CD4-positive, alpha-beta T cell (primary cell): ENCODE results near the gene FGFRL1. TPM values are rescaled to one million over a fixed set of nuclear protein-coding genes. Genes with fewer than 3 reads are reported as not detected.

Experiments
- ATAC-seq: fragments of 200-7000 bp; cut with Tn5 transposase; one replicate; pipeline ENCODE4 v1.10.0; 2022; ENCODE audit warnings: mild to moderate bottlenecking; ENCODE audit not compliant: poor library complexity
- CTCF ChIA-PET: fragments of 350-600 bp; sonication (Branson Sonifier 250); formaldehyde crosslinking; loops from one replicate; lab custom pipeline; 2021; ENCODE audit warnings: antibody characterized with exemption, inconsistent platforms; lab: Charles Lee
- POLR2A ChIA-PET: fragments of 350-600 bp; sonication (Branson Sonifier 250); formaldehyde crosslinking; loops from one replicate; lab custom pipeline; 2021; ENCODE audit warnings: antibody characterized with exemption, inconsistent platforms; lab: Charles Lee
- DNase-seq, 14 experiments: peaks; one replicate each; pipeline ENCODE4 v3.0.0-alpha.2; 2013 to 2020; ENCODE audit warnings: mixed read lengths in 2 of 14
- H3K27ac ChIP-seq, 2 donors: one replicate each; pipeline versions ENCODE4 v1.5.1 to v1.7.0; 2013; ENCODE audit warnings: low read length in 2 of 2, low read depth in 1 of 2, mild to moderate bottlenecking in 1 of 2
- H3K27me3 ChIP-seq, 2 experiments: 1 replicate in 1 of 2; 2 replicates in 1 of 2; pipeline versions ENCODE4 v1.6.1 to v1.7.0; 2013; ENCODE audit warnings: low read length in 2 of 2, control low read depth in 1 of 2, mild to moderate bottlenecking in 1 of 2, moderate library complexity in 1 of 2; ENCODE audit not compliant: insufficient read depth in 2 of 2, control insufficient read depth in 1 of 2
- H3K36me3 ChIP-seq: one replicate; pipeline ENCODE4 v1.6.1; 2013; ENCODE audit warnings: low read length, control low read depth; ENCODE audit not compliant: insufficient read depth
- H3K4me1 ChIP-seq: one replicate; pipeline ENCODE4 v1.6.1; 2013; ENCODE audit warnings: low read length, control low read depth; ENCODE audit not compliant: insufficient read depth
- H3K4me3 ChIP-seq: one replicate; pipeline ENCODE4 v1.5.1; 2013; ENCODE audit warnings: mild to moderate bottlenecking, low read length, moderate library complexity
- H3K9me3 ChIP-seq, 2 experiments: 1 replicate in 1 of 2; 2 replicates in 1 of 2; pipeline versions ENCODE4 v1.6.1 to v1.7.0; 2013; ENCODE audit warnings: low read length in 2 of 2, mild to moderate bottlenecking in 2 of 2, control low read depth in 1 of 2, moderate library complexity in 1 of 2; ENCODE audit not compliant: control insufficient read depth in 1 of 2, insufficient read depth in 1 of 2
- H3K27ac Mint-ChIP-seq: one replicate; pipeline ENCODE4 v1.8.0; 2020; ENCODE audit warnings: mixed read lengths
- H3K27me3 Mint-ChIP-seq: one replicate; pipeline ENCODE4 v1.8.0; 2021; ENCODE audit warnings: mixed read lengths
- H3K36me3 Mint-ChIP-seq: one replicate; pipeline ENCODE4 v1.8.0; 2021; ENCODE audit warnings: low read depth, mixed read lengths
- H3K4me1 Mint-ChIP-seq: one replicate; pipeline ENCODE4 v1.8.0; 2021; ENCODE audit warnings: low read depth, mixed read lengths
- H3K4me3 Mint-ChIP-seq: one replicate; pipeline ENCODE4 v1.8.0; 2020; ENCODE audit warnings: mild to moderate bottlenecking, mixed read lengths
- H3K9me3 Mint-ChIP-seq: one replicate; pipeline ENCODE4 v1.8.0; 2020; ENCODE audit warnings: mixed read lengths
- CTCF ChIP-seq: fragments of 200-600 bp; IDR thresholded peaks from one replicate; pipeline ENCODE4 v1.8.0; 2022; ENCODE audit warnings: antibody characterized with exemption, mild to moderate bottlenecking
- intact Hi-C, 2 experiments: fragments of 100-400 bp; cut with DNase I in 1 of 2; cut with micrococcal nuclease in 1 of 2; formaldehyde crosslinking; loops; one replicate each; pipeline versions ENCODE4 v1.15.1 to v1.9.0; 2023 to 2025; cut with DNase I, micrococcal nuclease
- total RNA-seq, 174 experiments: library from RNA in 2 of 174; stranded (reverse) in 2 of 174; gene quantifications; one replicate each; pipeline ENCODE4 v1.2.3 and lab custom pipeline; 2021 to 2026

FGFRL1 gene
- total RNA-seq, 2 experiments from 2014 or later, result 21.8 to 25.0 TPM

GRCh38 chr4:1047976-1048772, 36.7 kb downstream of the FGFRL1 start:
- Histone ChIP-seq H3K27me3 (peaks cover 27 to 33% of the 10 kb centered on the region in 2 experiments), H3K27ac (no peak overlapping the region), H3K4me1 (peaks cover 2% of the 10 kb centered on the region), H3K4me3 (no peak overlapping the region), H3K9me3 (peaks cover 0 to 43% of the 10 kb centered on the region in 2 experiments), H3K36me3 (no peaks in the 10 kb centered on the region)
- Mint-ChIP-seq H3K27ac (no peak overlapping the region), H3K4me1 (no peaks in the 10 kb centered on the region), H3K9me3 (no peaks in the 10 kb centered on the region), H3K4me3 (no peak overlapping the region), H3K27me3 (peaks cover 41% of the 10 kb centered on the region), H3K36me3 (no peaks in the 10 kb centered on the region)
- ChIA-PET CTCF (no interaction called here), POLR2A (no interaction called here)
- intact Hi-C loops, result no loop called here
- DNase-seq, result peak in 2 of 14 experiments; percentile 0 to 2
- no peak for TF ChIP-seq CTCF
- ATAC-seq, result no peak

- peak in 4 of 14 experiments; percentile 0 to 55 (median 24) for DNase-seq
- no peak for ATAC-seq
Observed at GRCh38 chr4:1048773-1049590, 37.6 kb downstream of the FGFRL1 start.

GRCh38 chr4:1049591-1049905, 38.1 kb downstream of the FGFRL1 start:
- intact Hi-C loops, result no loop called here
- Mint-ChIP-seq H3K4me3 (no peak overlapping the region), H3K4me1 (no peaks in the 10 kb centered on the region), H3K9me3 (no peaks in the 10 kb centered on the region), H3K36me3 (no peaks in the 10 kb centered on the region), H3K27me3 (peaks cover 36% of the 10 kb centered on the region), H3K27ac (no peak overlapping the region)
- H3K4me1 ChIP-seq, result peaks cover 2% of the 10 kb centered on the region
- no peak overlapping the region for H3K4me3 ChIP-seq
- CTCF ChIA-PET, result no interaction called here
- TF ChIP-seq CTCF, result no peak
- POLR2A ChIA-PET, result no interaction called here
- DNase-seq (peak in 1 of 14 experiments; percentile 4), ATAC-seq (no peak)
- H3K27me3 ChIP-seq, result peaks cover 16 to 25% of the 10 kb centered on the region in 2 experiments
- peaks cover 0 to 43% of the 10 kb centered on the region in 2 experiments for H3K9me3 ChIP-seq
- no peak overlapping the region for H3K27ac ChIP-seq
- H3K36me3 ChIP-seq, result no peaks in the 10 kb centered on the region

More at GRCh38 chr4:1048773-1049590, 37.6 kb downstream of the FGFRL1 start:
- H3K4me1 ChIP-seq, result peaks cover 2% of the 10 kb centered on the region
- H3K9me3 ChIP-seq, result peaks cover 0 to 43% of the 10 kb centered on the region in 2 experiments
- Mint-ChIP-seq H3K36me3 (no peaks in the 10 kb centered on the region), H3K27ac (no peak overlapping the region), H3K27me3 (peaks cover 38% of the 10 kb centered on the region), H3K4me3 (no peak overlapping the region), H3K4me1 (no peaks in the 10 kb centered on the region), H3K9me3 (no peaks in the 10 kb centered on the region)
- H3K4me3 ChIP-seq, result no peak overlapping the region
- no peak overlapping the region for H3K27ac ChIP-seq
- no peaks in the 10 kb centered on the region for H3K36me3 ChIP-seq
- H3K27me3 ChIP-seq, result peaks cover 21 to 31% of the 10 kb centered on the region in 2 experiments
- intact Hi-C loops, result no loop called here
- CTCF ChIA-PET, result no interaction called here
- TF ChIP-seq CTCF, result no peak
- POLR2A ChIA-PET, result no interaction called here
